ENCODE measurements around the gene PATL1.
"Not testable (repeated sequence)": the region's sequence is repeated elsewhere in the genome, so short reads cannot be mapped to it uniquely, and the experiment has no call there.

The PATL1 gene

DNA sequence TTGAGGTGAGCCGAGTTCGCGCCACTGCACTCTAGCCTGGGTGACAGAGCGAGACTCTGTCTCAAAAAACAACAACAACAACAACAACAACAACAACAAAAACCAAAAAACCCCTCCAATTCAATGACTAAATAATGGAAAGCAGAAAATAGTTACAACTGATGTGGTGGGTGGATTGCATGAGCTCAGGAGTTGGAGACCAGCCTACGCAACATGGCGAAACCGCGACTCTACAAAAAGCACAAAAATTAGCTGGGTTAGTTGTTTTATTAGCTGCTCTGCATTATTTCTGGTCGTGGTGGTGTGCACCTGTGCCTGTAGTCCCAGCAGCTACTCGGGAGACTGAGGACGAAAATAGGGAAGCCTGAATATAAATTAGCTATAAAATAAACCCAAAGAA lies 2.6 kb upstream of the PATL1 start:
- DNase-seq: no peak

DNA sequence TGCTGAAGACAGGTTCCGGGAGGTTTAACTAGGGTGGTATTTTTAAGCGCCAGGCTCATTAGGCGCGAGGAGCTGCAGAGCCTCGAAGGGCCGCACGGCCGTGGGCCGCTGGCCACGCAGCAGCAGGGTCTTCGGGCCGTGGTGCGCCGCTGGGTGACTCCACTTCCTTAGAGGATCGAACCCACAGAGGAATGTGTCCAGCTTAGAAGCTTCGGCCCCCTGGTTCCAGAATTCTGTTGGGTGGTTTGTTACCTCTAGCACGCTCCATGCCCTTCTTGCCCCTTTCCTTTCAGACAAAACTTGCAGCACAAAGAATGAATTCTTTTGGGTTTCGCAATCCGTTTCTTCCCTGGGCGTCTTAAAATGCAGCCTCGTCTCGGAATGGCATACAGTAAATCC lies 773 bp upstream of the PATL1 start:
- DNase-seq: no peak

DNA sequence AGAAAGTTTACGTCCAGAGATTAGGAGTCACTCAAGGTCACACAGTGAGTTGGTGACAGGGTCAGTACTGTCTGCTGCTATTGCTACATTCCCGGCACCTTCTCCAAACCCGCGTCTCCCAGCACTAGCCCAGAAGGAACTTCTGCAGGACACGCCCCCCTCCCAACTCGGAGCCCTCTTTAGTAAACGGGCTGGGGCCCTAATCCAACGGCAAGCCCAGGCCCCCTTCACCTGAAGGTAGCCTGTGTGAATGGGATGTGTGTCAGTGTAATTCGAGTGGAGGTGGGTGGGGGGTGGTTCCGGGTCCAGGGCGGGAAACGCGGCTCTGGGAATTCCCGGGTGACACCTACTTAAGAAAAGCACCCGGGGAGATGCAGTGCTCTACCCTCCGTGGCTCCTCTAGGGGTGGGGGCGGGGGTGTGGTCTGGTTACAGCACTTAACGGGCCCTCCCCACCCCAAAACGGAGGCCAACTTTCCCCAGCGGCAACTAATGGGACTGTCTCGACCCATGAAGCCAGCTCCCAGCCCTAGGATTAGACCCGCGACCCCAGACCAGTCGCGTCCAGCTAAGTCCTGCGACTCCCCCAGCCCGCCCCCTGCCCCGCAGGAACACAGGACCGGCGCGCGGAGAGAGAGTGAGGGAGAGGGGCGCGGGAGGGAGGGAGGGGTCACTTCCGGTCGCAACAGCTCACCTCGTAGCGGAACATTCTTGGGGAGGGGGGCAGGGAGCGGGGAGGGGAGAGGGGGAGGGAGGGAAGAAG lies 468 bp downstream of the PATL1 start:
- no peak for DNase-seq

DNA sequence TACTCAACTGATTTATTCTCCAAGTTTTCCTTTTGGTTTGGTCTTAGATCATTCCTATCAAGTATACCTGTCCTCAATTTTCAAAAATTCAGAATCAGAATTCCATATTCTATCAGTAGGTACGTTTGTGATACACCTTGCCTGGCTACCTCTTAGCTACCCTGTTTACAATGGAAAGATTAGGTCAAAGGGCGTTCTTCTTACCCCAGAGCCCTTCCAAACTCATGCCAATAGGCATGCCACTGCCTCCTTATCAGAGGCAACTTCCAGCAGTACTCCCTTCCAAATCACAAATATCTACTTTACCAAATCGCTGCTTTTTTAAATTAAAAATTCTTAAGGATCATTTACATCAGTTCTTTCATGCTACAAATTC lies 1.0 kb downstream of the PATL1 start:
- no peak for DNase-seq

DNA sequence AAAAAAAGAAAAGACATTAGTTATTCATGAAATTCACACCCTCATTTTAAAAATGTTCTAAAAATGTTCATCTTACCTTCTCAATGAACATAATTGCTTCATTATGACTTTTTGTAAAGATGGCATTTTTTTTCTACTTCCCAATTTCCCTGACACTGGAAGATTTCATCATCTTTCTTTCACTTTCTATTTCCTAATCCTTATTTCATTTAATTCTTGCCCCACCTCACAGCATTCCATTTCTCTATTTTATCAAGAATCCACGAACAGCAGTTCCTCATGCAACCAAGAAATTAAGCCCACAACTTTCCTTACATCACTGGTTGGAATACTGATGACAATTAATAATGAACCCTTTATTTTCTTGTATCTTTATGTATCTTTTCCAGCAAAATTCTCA lies 1.9 kb downstream of the PATL1 start:
- DNase-seq: no peak

DNA sequence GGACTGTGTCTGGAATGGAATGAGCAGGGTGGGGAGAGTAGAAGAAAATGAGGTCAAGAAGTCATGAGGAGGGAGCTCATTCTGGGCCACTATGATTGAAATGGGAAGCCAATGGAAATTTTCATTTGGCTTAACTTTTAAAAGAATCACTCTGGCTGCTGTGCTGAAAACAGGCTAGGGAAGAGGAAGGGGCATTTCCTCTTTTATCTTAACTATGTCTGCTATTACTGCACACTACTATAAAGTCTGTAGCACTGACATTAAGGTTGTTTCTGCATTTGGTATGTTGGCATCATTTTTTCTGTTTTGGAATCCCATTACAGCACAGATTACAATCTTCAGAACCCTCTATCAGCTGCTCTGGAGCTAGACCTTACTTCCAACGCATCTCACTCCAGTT lies 8.2 kb downstream of the PATL1 start:
- DNase-seq: no peak

DNA sequence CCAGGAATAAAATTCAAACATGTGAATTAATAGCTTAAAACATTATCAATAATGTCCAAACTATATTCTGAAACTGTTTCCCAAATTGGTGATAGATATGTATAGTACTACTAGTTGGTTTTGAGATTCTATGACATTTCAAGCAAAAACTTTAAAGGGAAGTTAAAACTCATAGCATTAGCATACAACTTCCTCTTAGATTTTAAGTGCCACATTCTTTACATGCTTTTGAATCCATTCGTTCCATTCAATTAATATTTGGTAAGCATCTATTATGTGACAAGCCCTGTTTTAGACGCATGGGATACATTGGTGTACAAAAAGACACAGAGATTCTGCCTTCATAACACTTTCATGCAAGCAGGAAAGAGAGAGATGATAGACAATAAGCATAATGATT lies 8.9 kb downstream of the PATL1 start:
- DNase-seq: no peak

DNA sequence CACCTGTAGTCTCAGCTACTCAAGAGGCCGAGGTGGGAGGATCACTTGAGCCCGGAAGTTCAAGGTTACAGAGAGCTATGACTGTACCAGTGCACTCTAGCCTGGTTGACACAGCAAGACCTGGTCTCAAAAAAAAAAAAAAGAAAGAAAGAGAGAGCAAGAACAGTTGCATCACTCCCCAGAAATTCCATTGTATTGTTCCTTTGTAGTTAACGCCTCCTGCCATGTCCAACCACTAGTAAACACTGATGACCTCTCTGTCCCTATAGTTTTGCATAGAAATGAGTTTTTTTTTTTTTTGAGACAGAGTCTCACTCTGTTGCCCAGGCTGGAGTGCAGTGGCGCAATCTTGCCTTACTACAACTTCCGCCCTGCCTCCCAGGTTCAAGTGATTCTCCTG lies 10.8 kb downstream of the PATL1 start:
- DNase-seq: no peak

DNA sequence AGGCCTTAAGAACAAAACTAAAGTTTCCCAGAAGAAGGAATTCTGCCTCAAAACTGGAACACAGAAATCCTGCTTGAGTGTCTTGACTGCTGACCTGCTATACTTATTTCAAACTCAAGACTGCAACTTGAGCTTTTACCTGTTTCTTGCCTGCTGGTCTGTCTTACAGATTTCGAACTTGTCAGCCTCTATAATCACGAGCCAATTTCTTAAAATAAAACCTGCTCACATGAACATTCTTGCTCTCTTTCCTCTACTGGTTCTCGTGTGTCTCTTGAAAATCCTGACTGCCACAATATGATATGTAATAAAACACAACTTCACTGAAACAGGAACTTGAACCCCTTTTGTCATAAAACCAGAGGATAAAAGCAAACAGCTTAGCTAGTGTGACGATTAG lies 13.9 kb downstream of the PATL1 start:
- DNase-seq: no peak

DNA sequence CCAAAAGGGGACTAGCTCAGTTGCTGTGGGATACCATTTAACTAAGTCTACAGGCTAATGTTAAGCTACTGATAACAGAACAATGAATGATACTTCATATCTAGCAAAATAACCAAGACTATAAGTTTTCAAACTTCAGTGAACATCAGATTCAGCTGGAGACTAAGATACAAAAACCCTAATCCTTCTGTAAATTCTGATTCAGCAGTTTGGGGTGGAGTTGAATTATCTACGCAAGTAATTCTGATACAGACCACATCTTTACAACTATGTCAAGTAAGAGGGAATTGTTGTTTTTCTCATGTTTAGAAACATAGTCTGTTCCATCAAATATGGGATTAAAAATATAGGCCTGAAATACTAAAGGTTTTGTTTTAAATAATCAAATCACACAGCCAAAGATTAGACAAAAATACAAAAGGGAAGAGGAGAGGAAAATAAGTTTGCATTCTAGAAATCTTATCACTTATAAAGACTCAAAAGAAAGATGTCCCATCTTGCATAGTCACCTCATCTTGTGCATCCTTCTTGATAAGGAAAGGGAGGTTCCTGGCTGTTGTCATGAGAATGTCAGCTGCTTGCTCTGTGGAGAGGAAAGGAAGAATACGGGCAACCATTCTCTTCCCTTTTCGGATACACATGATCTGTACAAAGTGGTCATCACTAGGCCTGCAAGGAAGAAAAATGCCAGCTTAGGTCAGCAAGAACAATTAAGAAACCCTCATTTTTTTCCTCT lies 21.4 kb downstream of the PATL1 start:
- DNase-seq: no peak

DNA sequence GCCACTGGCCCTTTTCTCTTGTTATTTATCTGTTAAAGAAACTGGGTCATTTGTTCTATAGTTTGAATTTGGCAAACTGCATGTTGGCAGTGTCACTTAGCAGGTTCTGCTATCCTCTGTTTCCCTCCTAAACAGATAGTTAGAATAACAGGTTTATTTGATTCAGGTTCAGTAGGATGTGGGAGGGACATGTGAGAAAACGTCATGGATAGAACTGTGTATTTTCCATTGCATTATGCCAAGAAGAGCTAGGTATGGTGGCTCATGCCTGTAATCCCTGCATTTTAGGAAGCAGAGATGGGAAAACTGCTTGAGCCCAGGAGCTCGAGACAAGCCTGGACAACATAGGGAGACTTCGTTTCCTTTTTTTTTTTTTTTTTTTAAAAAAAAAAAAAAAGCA lies 24.3 kb downstream of the PATL1 start:
- DNase-seq: no peak

DNA sequence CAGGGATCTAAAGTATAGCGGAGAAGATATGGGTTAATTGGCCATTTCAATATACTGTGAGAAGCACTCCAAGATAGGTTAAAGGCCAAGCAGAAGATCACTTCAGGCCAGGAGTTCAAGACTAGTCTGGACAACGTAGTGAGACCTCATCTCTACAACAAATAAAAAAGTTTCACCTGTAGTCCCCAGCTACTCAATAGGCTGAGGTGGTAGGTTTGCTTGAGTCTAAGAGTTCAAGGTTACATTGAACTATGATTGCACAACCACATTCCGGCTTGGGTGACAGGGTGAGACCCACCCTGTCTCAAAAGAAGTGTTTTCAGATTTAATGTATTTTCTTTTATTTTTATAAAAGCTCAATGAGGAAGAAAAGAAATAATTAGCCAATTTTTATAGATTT lies 25.4 kb downstream of the PATL1 start:
- no peak for DNase-seq

DNA sequence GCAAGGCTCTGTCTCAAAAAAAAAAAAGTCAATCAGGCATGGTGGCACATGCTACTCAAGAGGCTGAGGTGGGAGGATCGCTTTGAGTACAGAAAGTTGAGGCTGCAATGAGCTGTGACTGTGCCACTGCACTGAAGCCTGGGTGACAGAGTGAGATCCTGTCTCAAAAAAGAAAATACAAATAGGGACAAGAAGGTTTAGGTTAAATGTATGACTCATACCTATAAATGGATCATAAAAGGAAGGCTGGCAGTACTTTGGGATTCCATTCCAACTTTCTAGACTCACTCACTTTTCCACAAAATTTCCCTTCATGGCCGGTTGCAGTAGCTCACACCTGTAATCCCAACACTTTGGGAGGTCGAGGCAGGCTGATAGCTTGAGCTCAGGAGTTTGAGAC lies 27.7 kb downstream of the PATL1 start:
- no peak for DNase-seq

DNA sequence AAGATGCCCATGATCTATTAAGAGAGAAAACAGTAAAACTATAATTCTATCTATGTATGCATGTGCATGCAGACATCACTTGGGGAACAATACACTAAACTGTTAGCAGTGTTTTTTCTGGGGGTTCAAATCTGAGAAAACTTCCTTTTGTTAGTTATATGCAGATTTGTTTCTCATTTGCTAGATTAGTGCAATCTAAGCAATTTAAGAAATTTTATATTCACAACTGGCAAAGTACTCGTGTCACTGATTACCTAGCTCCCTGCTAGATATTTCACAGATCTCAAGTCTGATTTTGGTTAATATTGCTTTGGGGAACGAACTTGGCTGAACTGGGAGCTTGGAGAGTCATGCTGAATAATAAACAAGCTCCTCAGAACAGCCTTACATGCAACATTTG lies 38.3 kb downstream of the PATL1 start:
- no peak for DNase-seq

DNA sequence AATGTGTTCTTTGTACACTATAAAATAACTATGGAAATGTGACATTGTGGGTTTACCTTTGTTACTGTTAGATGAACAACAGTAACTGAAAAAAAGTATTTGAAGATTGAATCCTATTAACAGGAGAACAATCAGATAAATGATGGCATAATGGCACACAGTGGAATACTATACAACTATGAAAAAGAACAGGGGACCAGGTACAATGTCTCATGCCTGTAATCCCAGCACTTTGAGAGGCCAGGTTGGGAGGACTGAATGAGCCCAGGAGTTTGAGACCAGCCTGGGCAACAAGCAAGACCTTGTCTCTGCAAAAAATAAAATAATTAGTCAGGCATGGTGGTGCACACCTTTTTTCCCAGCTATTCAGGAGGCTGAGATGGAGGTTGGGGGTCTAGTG lies 38.8 kb downstream of the PATL1 start:
- no peak for DNase-seq

DNA sequence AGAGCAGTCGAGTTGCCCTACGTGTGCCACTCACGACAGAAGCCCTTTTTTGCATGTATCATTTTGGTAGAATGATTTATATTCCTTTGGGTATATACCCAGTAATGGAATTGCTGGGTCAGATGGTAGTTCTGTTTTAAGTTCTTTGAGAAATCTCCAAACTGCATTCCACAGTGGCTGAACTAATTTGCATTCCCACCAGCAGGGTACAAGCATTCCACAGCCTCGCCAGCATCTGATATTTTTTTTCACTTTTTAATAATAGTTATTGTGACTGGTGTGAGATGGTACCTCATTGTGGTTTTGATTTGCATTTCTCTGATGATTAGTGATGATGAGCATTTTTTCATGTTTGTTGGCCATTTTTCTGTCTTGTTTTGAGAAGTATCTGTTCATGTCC lies 41.9 kb downstream of the PATL1 start:
- DNase-seq: not testable (repeated sequence)

DNA sequence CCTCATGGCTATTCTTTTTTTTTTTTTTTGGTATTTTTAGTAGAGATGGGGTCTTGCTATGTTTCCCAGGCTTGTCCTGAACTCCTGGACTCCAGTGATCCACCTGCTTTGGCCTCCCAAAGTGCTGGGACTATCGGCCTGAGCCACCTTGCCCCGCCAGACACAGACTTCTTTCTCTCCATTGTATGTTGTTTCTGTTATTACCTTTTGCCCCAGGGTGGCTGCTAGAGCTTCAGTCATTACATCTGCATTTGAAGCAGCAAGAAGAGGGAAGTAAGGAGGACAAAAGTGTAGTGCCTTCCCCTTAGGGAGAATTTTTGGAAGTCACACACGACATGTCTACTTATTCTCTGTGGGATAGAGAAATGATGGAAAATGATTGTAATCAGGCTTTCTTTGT lies 43.1 kb downstream of the PATL1 start:
- no peak for DNase-seq

DNA sequence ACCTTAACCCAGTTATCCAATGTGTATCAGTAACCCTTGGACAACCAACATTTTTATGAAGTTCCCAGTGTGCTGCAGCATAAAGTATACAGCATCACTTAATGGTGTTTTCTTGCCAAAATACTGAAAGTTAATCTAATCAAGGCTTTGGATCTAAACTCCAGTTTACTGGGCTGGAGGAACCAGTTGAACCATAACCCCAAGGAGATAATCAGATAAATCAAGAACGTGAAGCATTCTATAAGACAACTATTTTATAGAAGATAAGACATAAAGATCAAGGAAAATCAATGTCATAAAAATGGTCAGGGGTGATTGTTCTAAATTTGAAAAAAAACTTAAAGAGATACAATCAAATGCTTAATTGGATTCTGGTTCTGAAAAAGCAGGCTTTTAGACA lies 51.0 kb downstream of the PATL1 start:
- no peak for DNase-seq

DNA sequence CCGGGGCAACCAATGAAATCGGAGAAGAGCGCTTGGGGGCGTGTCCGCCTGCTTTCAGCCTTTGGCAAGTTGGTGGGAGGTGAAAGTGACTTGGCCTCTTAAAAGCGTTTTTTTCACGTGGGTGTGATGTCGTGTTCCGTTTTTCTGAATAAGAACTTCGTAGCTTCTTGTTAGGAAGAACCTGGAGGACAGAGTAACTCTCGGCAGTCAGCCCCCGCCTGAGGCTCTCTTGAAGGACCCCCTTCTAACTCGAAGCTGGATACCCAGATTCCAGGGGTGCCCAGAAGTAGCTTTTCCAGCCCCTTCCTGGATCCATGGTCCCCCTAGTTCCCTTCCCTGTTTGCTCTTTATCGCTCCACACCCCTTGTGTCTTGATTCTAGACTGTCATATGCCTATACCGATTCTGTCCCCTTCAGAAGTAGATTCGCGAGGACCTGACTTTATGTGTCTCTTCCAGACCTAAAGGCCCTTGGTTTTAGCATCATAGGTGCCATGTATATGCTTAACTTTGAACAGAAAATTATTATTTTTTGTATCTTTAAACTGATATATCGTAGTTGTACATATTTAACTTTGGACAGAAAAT lies 52.3 kb downstream of the PATL1 start:
- no peak for DNase-seq

DNA sequence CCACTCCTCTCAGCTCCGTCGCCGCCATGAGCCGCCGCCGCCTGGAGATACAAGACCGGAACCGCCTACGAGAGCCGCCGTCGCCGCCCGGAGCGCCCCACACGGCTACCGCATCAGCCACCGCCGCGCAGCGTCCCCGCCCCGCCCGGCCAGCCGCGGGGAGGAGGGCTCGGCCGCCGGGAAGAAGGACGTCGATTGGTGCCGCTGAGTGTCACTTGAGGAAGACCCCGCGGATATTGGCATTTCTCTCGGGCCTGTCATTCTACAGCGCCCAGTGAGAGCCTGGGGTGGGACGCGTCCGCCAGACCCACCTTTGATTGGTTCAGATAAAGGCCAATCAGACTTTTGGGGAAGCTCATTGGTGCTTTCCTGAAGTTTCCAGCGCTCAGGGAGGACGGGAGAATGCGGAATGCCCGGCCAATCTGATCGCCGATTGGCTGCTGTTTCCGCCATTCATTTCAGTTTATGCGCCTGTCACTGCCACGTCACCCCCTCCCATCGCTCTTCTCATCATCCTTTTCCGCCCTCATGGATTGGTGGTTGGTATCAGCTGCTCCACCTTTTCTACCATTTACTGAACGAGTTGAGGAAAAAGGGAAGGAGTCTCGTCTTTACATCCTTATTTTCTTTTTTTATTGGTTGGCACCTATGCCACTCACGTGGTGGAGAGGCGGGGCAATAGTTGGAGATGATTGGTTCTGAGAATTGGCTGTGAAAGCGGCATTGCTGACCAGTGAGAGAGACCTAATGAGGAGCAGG lies 53.0 kb downstream of the PATL1 start, which contains the start of gene OSBP:
Gene OSBP, minus strand, starts transcription at position 138 of the 759 bp plus-strand sequence. Its CDS starts 110 bp downstream, at position 28.
- peak; percentile 100 for DNase-seq

DNA sequence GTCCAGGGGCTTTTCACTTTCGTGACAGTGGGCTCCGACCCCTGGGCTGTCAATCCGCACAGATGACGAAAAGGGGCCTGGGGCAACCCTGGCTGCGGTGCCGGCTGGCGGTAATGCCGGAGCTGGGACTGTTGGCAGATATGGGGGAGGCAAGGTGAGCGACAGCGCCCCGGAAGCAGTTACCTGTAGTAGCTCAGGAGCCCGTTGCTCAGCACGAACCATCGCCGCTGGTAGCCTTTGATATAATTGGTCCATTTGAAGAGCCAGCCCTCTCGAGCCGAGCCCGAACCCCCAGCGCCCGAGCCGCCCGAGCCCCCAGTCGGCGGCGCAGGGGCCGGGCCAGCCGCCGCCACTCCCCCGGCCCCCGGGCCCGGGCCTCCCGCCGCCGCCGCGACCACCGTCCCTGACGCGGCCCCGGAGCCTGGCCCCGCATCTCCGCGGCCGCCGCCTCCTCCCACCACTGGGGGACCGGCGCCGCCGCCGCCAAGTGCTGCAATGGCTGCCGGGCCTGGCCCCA lies 53.7 kb downstream of the PATL1 start:
- no peak for DNase-seq

DNA sequence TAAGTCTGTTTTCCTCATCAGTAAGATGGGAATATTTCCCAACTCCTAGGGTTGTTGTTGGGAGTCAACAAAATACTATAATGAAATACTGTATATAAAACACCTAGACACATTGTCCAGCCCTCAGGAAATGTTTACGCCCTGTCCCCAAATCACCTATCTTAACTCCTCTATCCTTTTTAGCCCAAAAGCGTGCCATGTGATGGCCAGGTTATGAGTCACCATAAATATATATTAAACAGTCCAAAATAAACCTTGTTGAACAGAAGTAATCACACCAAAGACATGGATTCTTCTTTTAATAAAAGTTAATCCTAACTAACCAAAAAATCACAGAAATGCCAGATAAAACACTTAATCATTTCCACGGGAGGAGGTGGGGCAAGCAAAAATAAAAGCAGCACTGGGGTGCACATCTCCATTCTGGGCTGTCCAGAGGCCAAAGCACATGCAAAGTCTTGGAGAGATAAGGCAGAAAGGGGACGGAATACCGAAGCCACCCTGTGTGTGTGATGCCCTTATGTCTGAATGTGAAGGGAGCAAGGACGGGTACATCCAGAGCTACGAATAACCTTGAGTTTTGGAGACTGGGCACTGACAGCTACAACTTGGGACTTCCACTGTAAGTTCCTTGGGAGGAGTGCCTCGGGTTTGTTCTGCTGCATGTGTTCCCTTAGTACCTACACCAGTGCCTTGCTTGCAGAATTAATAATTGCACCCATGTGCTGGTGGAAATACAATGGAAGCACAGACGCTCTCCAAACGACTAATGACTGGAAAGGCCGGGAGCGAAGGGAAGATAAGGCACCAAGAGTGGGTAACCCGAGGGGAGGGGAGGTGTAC lies 54.3 kb downstream of the PATL1 start:
- DNase-seq: no peak
